Fibroblast of the aortic adventitia (primary cell): ENCODE results near the gene MPHOSPH8. TPM values are rescaled to one million over a fixed set of nuclear protein-coding genes. Genes with fewer than 3 reads are reported as not detected.
A peak's percentile ranks its signal among the peaks of the same experiment; 100 is the strongest.

Source experiments
- DNase-seq: peaks from one replicate; pipeline ENCODE4 v3.0.0-alpha.2; 2010; ENCODE audit warnings: low read depth
- H3K4me3 ChIP-seq: 2 replicates; pipeline ENCODE4 v1.5.1; 2011; ENCODE audit warnings: low read depth, mild to moderate bottlenecking, control low read depth, low read length, moderate library complexity
- CTCF ChIP-seq: IDR thresholded peaks from 2 replicates; pipeline ENCODE4 v1.5.1; 2011; ENCODE audit warnings: mild to moderate bottlenecking, low read length, control low read depth, inconsistent platforms; ENCODE audit not compliant: insufficient read depth
- total RNA-seq: library from RNA; depleted of rRNA; stranded (reverse); fragments of >200 nt; gene quantifications from 2 replicates; pipeline ENCODE4 v1.2.3, GENCODE V29; 2012; ENCODE audit warnings: low replicate concordance

MPHOSPH8 gene
- total RNA-seq, 1 donor, result 14.0 TPM

GRCh38 chr13:19592657-19593180 lies 40.7 kb upstream of the MPHOSPH8 start:
- DNase-seq, result no peak
- no peak overlapping the region for H3K4me3 ChIP-seq
- TF ChIP-seq CTCF, result no peak

GRCh38 chr13:19596086-19596485 lies 37.4 kb upstream of the MPHOSPH8 start:
- H3K4me3 ChIP-seq, result no peak overlapping the region
- TF ChIP-seq CTCF, result no peak
- no peak for DNase-seq

GRCh38 chr13:19596960-19597361 lies 36.5 kb upstream of the MPHOSPH8 start:
- DNase-seq, result peak; percentile 12

GRCh38 chr13:19597523-19597922 lies 35.9 kb upstream of the MPHOSPH8 start:
- H3K4me3 ChIP-seq, result no peak overlapping the region
- TF ChIP-seq CTCF, result no peak
- DNase-seq, result peak; percentile 38

More at GRCh38 chr13:19596960-19597361, 36.5 kb upstream of the MPHOSPH8 start:
- no peak for TF ChIP-seq CTCF
- H3K4me3 ChIP-seq, result no peak overlapping the region

GRCh38 chr13:19601749-19602725 lies 31.4 kb upstream of the MPHOSPH8 start:
- DNase-seq, result peak; percentile 33
- peak overlapping the region; percentile 67 for H3K4me3 ChIP-seq
- peak; percentile 29 for TF ChIP-seq CTCF

GRCh38 chr13:19604306-19604705 lies 29.2 kb upstream of the MPHOSPH8 start:
- no peak for TF ChIP-seq CTCF
- no peak overlapping the region for H3K4me3 ChIP-seq
- DNase-seq, result no peak
